BJ (cell line): ENCODE measurements around the gene TDP1. TPM values are rescaled to one million over a fixed set of nuclear protein-coding genes. Genes with fewer than 3 reads are reported as not detected.
A peak's percentile ranks its signal among the peaks of the same experiment; 100 is the strongest.

Source experiments
- CTCF ChIA-PET: fragments of 350-600 bp; formaldehyde crosslinking; extraction: SDS; loops from one replicate; lab custom pipeline; 2021; ENCODE audit warnings: antibody characterized with exemption, inconsistent platforms; lab: Yijun Ruan, JAX
- POLR2A ChIA-PET: fragments of 300-600 bp; sonication (Branson Sonifier 250); formaldehyde crosslinking; extraction: SDS; loops from one replicate; lab custom pipeline; 2021; ENCODE audit warnings: antibody characterized with exemption; lab: Charles Lee
- DNase-seq: peaks from one replicate; pipeline ENCODE4 v3.0.0-alpha.2; 2011; ENCODE audit warnings: low read depth
- H3K27me3 ChIP-seq: 2 replicates; pipeline ENCODE4 v1.6.0; 2011; ENCODE audit warnings: low read length; ENCODE audit not compliant: control insufficient read depth, insufficient read depth
- H3K36me3 ChIP-seq: 2 replicates; pipeline ENCODE4 v1.5.1; 2011; ENCODE audit warnings: low read length; ENCODE audit not compliant: control insufficient read depth, insufficient read depth
- H3K4me3 ChIP-seq: 2 replicates; pipeline ENCODE4 v1.5.1; 2011; ENCODE audit warnings: low read depth, mild to moderate bottlenecking, control low read depth, low read length
- polyA plus RNA-seq: library from polyadenylated mRNA; depleted of rRNA; stranded (reverse); fragments of >200 nt; gene quantifications from 2 replicates; pipeline ENCODE4 v1.2.3, GENCODE V29; 2011
- TF ChIP-seq, protein P1 (sequence below): IDR thresholded peaks from 2 replicates; pipeline ENCODE4 v1.5.1; 2011; ENCODE audit warnings: low read depth, mild to moderate bottlenecking, control low read depth, inconsistent platforms, low read length, moderate library complexity; ENCODE audit not compliant: insufficient read depth

TDP1 gene
- polyA plus RNA-seq, 1 experiment: 18.8 TPM

DNA sequence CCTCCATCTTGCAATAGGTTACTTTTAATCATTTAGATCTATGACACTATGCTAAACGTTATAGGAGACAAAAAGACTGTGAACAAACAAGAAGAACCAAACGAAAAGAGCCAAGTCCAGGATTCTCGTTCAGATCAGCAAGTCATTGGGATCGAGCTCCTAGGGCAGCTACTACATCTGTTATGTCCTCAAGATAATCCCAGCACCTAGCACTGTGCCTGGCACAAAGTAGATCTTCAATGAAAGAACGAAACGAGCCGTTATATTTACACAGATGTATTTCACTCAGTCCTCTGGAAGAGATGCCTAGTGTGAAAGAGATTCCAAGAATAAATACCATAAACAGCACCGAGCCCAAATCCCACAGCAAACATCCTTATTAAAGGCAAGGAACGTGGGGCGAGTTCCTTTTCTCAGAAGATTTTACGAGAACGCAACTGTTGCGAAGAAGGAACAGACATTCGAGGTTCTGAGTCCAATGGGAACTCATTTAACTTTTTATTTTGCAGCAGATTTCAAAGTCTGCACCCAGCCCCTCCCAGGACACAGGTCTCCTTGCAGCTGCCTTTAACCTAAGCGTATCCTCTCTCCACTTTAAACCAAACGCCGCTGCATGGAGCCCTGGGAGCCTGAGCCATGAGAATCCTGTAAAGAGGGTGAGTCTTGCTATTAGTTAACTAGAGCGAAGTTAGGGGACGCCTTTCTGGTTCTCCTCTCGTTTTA, 544 bp upstream of the TDP1 start:
- DNase-seq: no peak
- Histone ChIP-seq H3K4me3 (peak overlapping the region; percentile 54), H3K27me3 (no peaks in the 10 kb centered on the region), H3K36me3 (peaks cover 5% of the 10 kb centered on the region)
- ChIA-PET CTCF (interaction anchor here (1.0 to 2.0 kb wide), 3 partner anchors 16 to 281 kb away, joined by 3 to 11 read pairs (median 3); no protein-coding TSS in a partner anchor), POLR2A (interaction anchor here (1.0 kb wide), 1 partner anchor 29 kb away, joined by 3 read pairs; no protein-coding TSS in a partner anchor)
- TF ChIP-seq, protein P1, sequence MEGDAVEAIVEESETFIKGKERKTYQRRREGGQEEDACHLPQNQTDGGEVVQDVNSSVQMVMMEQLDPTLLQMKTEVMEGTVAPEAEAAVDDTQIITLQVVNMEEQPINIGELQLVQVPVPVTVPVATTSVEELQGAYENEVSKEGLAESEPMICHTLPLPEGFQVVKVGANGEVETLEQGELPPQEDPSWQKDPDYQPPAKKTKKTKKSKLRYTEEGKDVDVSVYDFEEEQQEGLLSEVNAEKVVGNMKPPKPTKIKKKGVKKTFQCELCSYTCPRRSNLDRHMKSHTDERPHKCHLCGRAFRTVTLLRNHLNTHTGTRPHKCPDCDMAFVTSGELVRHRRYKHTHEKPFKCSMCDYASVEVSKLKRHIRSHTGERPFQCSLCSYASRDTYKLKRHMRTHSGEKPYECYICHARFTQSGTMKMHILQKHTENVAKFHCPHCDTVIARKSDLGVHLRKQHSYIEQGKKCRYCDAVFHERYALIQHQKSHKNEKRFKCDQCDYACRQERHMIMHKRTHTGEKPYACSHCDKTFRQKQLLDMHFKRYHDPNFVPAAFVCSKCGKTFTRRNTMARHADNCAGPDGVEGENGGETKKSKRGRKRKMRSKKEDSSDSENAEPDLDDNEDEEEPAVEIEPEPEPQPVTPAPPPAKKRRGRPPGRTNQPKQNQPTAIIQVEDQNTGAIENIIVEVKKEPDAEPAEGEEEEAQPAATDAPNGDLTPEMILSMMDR: no peak

DNA sequence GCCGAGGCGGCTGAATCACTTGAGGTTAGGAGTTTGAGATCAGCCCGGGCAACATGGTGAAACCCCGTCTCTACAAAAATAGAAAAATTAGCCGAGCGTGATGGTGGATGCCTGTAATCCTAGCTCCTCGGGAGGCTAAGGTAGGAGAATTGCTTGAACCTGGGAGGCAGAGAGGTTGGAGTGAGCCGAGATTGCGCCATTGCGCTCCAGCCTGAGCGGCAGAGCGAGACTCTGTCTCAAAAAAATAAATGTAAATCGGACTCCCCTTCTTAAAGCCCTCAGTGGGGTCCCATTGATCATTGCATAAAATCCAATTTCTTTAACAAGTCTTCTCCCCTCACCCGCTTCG, 908 bp downstream of the TDP1 start:
- ChIA-PET POLR2A (no interaction called here), CTCF (interaction anchor here (1.0 to 2.0 kb wide), 3 partner anchors 16 to 278 kb away, joined by 3 to 11 read pairs (median 5); no protein-coding TSS in a partner anchor)
- H3K4me3 ChIP-seq: peak overlapping the region; percentile 54
- H3K36me3 ChIP-seq: peaks cover 5% of the 10 kb centered on the region
- TF ChIP-seq, protein P1: no peak
- no peaks in the 10 kb centered on the region for H3K27me3 ChIP-seq
- DNase-seq: no peak

DNA sequence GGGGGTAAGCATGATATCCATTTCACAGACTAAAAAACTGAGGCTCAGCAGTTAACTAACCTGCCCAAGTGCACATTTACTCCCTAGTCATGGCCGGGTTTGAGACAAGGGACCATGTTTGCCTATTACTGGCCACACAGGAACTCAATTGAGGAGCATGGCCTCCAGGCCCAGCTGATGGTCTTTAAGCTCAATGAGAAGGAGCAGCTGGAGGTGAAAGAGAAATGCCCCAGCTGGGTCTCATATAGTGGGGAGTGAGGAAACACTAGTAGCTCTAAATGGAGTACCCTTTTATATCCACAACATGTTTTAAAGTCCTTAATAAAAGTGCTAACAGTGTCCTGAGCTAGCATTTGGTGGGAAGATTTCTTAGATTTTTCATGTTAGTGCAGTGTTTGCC, 1.6 kb downstream of the TDP1 start:
- Histone ChIP-seq H3K27me3 (no peaks in the 10 kb centered on the region), H3K36me3 (peaks cover 5% of the 10 kb centered on the region), H3K4me3 (no peak overlapping the region)
- TF ChIP-seq, protein P1: no peak
- ChIA-PET POLR2A (no interaction called here), CTCF (interaction anchor here (1.2 kb wide), 1 partner anchor 16 kb away, joined by 4 read pairs; no protein-coding TSS in a partner anchor)
- DNase-seq: no peak

DNA sequence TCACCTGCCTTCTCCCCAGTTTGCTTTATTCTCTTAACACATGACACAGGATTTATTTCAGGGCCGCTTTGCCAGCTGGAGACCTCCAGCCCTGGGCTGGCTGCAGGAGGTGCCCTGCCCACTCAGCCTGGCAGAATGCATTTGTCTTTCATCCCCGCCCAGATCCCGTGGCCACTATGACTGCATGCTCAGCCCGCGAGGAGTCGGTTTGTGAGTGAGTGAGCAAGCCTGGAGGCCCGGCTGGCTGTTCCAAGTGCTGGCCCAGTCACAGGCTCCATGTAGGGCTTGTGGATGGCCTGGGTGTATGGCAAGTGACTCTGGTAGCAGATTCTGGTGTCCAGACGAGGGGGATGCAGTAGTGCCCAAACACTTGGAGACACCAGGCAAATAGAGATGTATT, 2.1 kb downstream of the TDP1 start:
- Histone ChIP-seq H3K4me3 (no peak overlapping the region), H3K36me3 (peaks cover 3% of the 10 kb centered on the region), H3K27me3 (no peaks in the 10 kb centered on the region)
- no peak for DNase-seq
- TF ChIP-seq, protein P1: no peak
- ChIA-PET CTCF (interaction anchor here (1.2 kb wide), 1 partner anchor 15 kb away, joined by 4 read pairs; no protein-coding TSS in a partner anchor), POLR2A (no interaction called here)

DNA sequence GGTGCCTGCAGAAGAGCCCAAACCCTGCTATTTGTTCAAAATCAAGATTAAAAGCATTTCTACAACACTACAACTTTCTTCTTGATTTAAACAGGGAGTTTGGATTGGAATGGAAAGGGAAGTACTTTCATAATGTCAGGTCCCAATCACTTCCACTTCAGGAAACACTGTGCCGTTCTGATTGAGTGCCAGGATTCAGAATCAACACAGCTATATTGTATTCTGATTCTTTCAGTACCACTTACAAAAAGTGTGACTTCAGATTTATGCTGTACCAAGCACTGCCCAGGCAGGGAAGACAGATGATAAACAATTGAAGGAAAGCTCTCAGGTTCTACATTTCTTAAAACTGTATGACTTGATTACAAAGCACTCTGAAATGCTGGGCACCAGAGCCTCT, 3.2 kb downstream of the TDP1 start:
- H3K27me3 ChIP-seq: no peaks in the 10 kb centered on the region
- ChIA-PET CTCF (interaction anchor here (2.9 to 3.1 kb wide), 2 partner anchors 14 to 277 kb away, joined by 12 to 13 read pairs; no protein-coding TSS in a partner anchor), POLR2A (no interaction called here)
- no peak overlapping the region for H3K4me3 ChIP-seq
- TF ChIP-seq, protein P1: no peak
- peaks cover 8% of the 10 kb centered on the region for H3K36me3 ChIP-seq
- no peak for DNase-seq
